NCI-H2107 treated with DMSO at 0.1 percent for 48 hours (cell line): ENCODE results near the gene POLL.

Experiments used
- DNase-seq: peaks from one replicate; lab custom pipeline; 2025; ENCODE audit not compliant: unreplicated experiment; lab: John Stamatoyannopoulos, UW

POLL gene

GRCh38 chr10:101575091-101575490 is 13.0 kb downstream of the POLL start:
- no peak for DNase-seq

GRCh38 chr10:101573885-101574753 is 13.9 kb downstream of the POLL start:
- DNase-seq: no peak

- no peak for DNase-seq
These were observed 15.3 kb downstream of the POLL start for GRCh38 chr10:101572785-101573184.

GRCh38 chr10:101572126-101572525 is 15.9 kb downstream of the POLL start:
- DNase-seq: no peak

- DNase-seq: no peak
These were observed 16.7 kb downstream of the POLL start for GRCh38 chr10:101571271-101571925.

GRCh38 chr10:101570428-101571270 is 17.4 kb downstream of the POLL start:
- no peak for DNase-seq

- DNase-seq: peak; percentile 33
These were observed 18.2 kb downstream of the POLL start for GRCh38 chr10:101569622-101570427.

- DNase-seq: no peak
These were observed 18.8 kb downstream of the POLL start for GRCh38 chr10:101569323-101569621.

- DNase-seq: no peak
These were observed 19.9 kb downstream of the POLL start for GRCh38 chr10:101568054-101568745.

GRCh38 chr10:101567165-101568006 is 20.7 kb downstream of the POLL start:
- no peak for DNase-seq

GRCh38 chr10:101566333-101567164 is 21.5 kb downstream of the POLL start:
- no peak for DNase-seq

GRCh38 chr10:101565936-101566332 is 22.1 kb downstream of the POLL start:
- DNase-seq: no peak

GRCh38 chr10:101565370-101565900 is 22.6 kb downstream of the POLL start:
- no peak for DNase-seq

- DNase-seq: no peak
These were observed 23.5 kb downstream of the POLL start for GRCh38 chr10:101564490-101564991.

- DNase-seq: no peak
These were observed 24.5 kb downstream of the POLL start for GRCh38 chr10:101563497-101564040.

GRCh38 chr10:101563007-101563406 is 25.1 kb downstream of the POLL start:
- DNase-seq: no peak

- DNase-seq: no peak
These were observed 25.8 kb downstream of the POLL start for GRCh38 chr10:101562231-101562630.
